Retinal pigment epithelial cell (primary cell): Measurements from ENCODE around the gene ARVCF.

Source experiments
- DNase-seq: peaks from one replicate; pipeline ENCODE4 v3.0.0-alpha.2; 2010; ENCODE audit warnings: low read depth
- H3K4me3 ChIP-seq: 2 replicates; pipeline ENCODE4 v1.5.1; 2011; ENCODE audit warnings: mild to moderate bottlenecking, low read length, control low read depth, moderate library complexity
- CTCF ChIP-seq: conservative IDR thresholded peaks from 2 replicates; pipeline ENCODE4 v1.5.1; 2011; ENCODE audit warnings: low read depth, low read length, control low read depth, inconsistent platforms

The ARVCF gene

GRCh38 chr22:19977296-19978243, 39.1 kb downstream of the ARVCF start:
- H3K4me3 ChIP-seq: no peak overlapping the region
- TF ChIP-seq CTCF: no peak
- DNase-seq: no peak

- no peak for DNase-seq
- TF ChIP-seq CTCF: no peak
- H3K4me3 ChIP-seq: no peak overlapping the region
Observed at GRCh38 chr22:19976671-19977070, 40.0 kb downstream of the ARVCF start.

DNA sequence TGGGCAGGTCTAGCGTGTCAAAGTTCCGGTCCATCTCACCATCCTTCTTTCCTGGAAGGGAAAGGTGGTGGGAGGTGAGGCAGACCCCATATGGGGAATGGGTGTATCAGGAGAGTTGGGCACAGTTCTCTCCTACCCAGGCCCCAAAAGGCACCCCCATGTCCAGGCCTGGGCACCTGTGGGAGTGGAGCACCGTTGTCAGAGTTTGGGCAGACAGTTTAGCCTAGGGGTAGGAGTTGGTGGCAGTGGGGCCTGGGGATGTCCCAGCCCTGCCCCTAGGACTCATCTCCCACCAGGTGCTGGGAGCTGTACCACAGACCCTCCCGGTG, 41.0 kb downstream of the ARVCF start:
- no peak for DNase-seq
- no peak for TF ChIP-seq CTCF
- H3K4me3 ChIP-seq: no peak overlapping the region

GRCh38 chr22:19974935-19975706, 41.5 kb downstream of the ARVCF start:
- DNase-seq: no peak
- no peak overlapping the region for H3K4me3 ChIP-seq
- no peak for TF ChIP-seq CTCF

DNA sequence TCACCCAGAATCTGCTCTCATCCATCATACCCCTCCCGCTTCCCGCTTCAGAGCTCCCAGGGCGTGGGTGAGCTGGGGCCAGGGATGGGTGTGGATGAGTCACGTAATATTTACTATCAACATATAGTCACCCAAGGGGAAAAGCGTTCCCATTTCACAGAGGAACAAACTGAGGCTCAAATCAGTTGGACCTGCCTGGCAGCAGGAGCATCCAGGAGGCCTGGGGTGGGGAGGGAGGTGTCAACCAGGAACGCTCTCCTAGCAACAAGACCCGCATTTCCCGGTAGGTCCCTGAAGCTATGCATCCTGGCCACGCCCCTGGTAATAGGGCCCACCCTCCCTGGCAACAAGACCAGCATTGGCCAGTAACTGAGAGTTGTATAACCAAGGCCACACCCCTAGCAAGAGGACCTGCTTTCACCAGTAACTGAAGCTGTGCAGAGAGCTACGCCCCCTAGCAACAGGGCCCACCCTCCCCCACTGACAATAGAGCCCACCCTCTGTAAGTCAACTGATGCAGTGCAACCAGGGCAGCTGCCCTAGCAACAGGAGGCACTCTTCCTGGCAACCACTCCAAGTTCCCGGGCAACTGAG, 42.3 kb downstream of the ARVCF start:
- TF ChIP-seq CTCF: no peak
- no peak overlapping the region for H3K4me3 ChIP-seq
- no peak for DNase-seq

- no peak for DNase-seq
- TF ChIP-seq CTCF: no peak
Observed at GRCh38 chr22:19973551-19974267, 42.9 kb downstream of the ARVCF start.

More at GRCh38 chr22:19973551-19974267, 42.9 kb downstream of the ARVCF start:
- no peak overlapping the region for H3K4me3 ChIP-seq
